Fibroblast of the aortic adventitia (primary cell): ENCODE measurements around the gene DOCK1. TPM values are rescaled to one million over a fixed set of nuclear protein-coding genes. Genes with fewer than 3 reads are reported as not detected.

ENCODE experiments used
- DNase-seq: peaks from one replicate; pipeline ENCODE4 v3.0.0-alpha.2; 2010; ENCODE audit warnings: low read depth
- H3K4me3 ChIP-seq: 2 replicates; pipeline ENCODE4 v1.5.1; 2011; ENCODE audit warnings: low read depth, mild to moderate bottlenecking, control low read depth, low read length, moderate library complexity
- CTCF ChIP-seq: IDR thresholded peaks from 2 replicates; pipeline ENCODE4 v1.5.1; 2011; ENCODE audit warnings: mild to moderate bottlenecking, low read length, control low read depth, inconsistent platforms; ENCODE audit not compliant: insufficient read depth
- total RNA-seq: library from RNA; depleted of rRNA; stranded (reverse); fragments of >200 nt; gene quantifications from 2 replicates; pipeline ENCODE4 v1.2.3, GENCODE V29; 2012; ENCODE audit warnings: low replicate concordance

The DOCK1 gene
- total RNA-seq, 1 donor = 75.2 TPM

- no peak for TF ChIP-seq CTCF
- no peak overlapping the region for H3K4me3 ChIP-seq
- DNase-seq = no peak
These were observed 504.8 kb downstream of the DOCK1 start for GRCh38 chr10:127410030-127410429.

GRCh38 chr10:127411062-127411461 is 505.8 kb downstream of the DOCK1 start:
- no peak overlapping the region for H3K4me3 ChIP-seq
- no peak for DNase-seq
- no peak for TF ChIP-seq CTCF

GRCh38 chr10:127413326-127413725 is 508.1 kb downstream of the DOCK1 start:
- no peak overlapping the region for H3K4me3 ChIP-seq
- no peak for TF ChIP-seq CTCF
- no peak for DNase-seq

- no peak for DNase-seq
- TF ChIP-seq CTCF = no peak
- H3K4me3 ChIP-seq = no peak overlapping the region
These were observed 508.8 kb downstream of the DOCK1 start for GRCh38 chr10:127414024-127414423.

- no peak for DNase-seq
- no peak overlapping the region for H3K4me3 ChIP-seq
- TF ChIP-seq CTCF = no peak
These were observed 509.9 kb downstream of the DOCK1 start for GRCh38 chr10:127415116-127415515.

- no peak overlapping the region for H3K4me3 ChIP-seq
- no peak for TF ChIP-seq CTCF
- DNase-seq = no peak
These were observed 510.8 kb downstream of the DOCK1 start for GRCh38 chr10:127415901-127416581.

- DNase-seq = no peak
- no peak for TF ChIP-seq CTCF
- H3K4me3 ChIP-seq = no peak overlapping the region
These were observed 511.8 kb downstream of the DOCK1 start for GRCh38 chr10:127417031-127417430.
